ENCODE results near the gene SIN3A. TPM values are rescaled to one million over a fixed set of nuclear protein-coding genes. Genes with fewer than 3 reads are reported as not detected.

The SIN3A gene
- total and polyA plus RNA-seq, 2 donors (not counting 1 experiment from before 2014, with no cell fraction given), result 23.0 to 27.2 TPM

- no peak overlapping the region for H3K9ac ChIP-seq (ENCODE audit: insufficient read depth, low read length)
- H3K36me3 ChIP-seq (ENCODE audit: control insufficient read depth, insufficient read depth, low read length), result peaks cover 26% of the 10 kb centered on the region
- no peaks in the 10 kb centered on the region for H3K27me3 ChIP-seq (ENCODE audit: control insufficient read depth, insufficient read depth, low read length)
- H4K20me1 ChIP-seq (ENCODE audit: control insufficient read depth, extremely low read depth, insufficient read depth, low read length), result no peaks in the 10 kb centered on the region
- H3K79me2 ChIP-seq (ENCODE audit: control insufficient read depth, insufficient read depth, low read length), result peaks cover 8% of the 10 kb centered on the region
- no peak overlapping the region for H3K4me3 ChIP-seq (replicated peaks in 1 of 4; ENCODE audit: control extremely low read depth in 1 of 4, insufficient read depth in 1 of 4, low read depth in 3 of 4, low read length in 4 of 4)
- H3K9me3 ChIP-seq (ENCODE audit: control insufficient read depth, insufficient read depth, low read depth, low read length), result no peaks in the 10 kb centered on the region
- no peak for DNase-seq (ENCODE audit: low read depth in 2 of 2)
- H3K4me2 ChIP-seq (ENCODE audit: extremely low read depth, insufficient read depth, low read length), result no peak overlapping the region
- peaks cover 9% of the 10 kb centered on the region for H3K4me1 ChIP-seq (ENCODE audit: control insufficient read depth, extremely low read depth, insufficient read depth, low read length)
- TF ChIP-seq CTCF (conservative IDR thresholded peaks at IDR 0.05 in 1 of 2, IDR thresholded peaks at IDR 0.05 in 1 of 2; ENCODE audit: low read depth in 1 of 2, low read length in 2 of 2), result no peak
- TF ChIP-seq EZH2 (IDR thresholded peaks at IDR 0.05; ENCODE audit: low read length, missing control alignments), result no peak
- no peak overlapping the region for H2AFZ ChIP-seq (ENCODE audit: low read length)
- H3K27ac ChIP-seq (ENCODE audit: insufficient read depth, low read length), result no peak overlapping the region
These were observed 86.6 kb downstream of the SIN3A start for GRCh38 chr15:75364881-75365280.

- Histone ChIP-seq H3K4me2 (ENCODE audit: extremely low read depth, insufficient read depth, low read length) (no peak overlapping the region), H3K9me3 (ENCODE audit: control insufficient read depth, insufficient read depth, low read depth, low read length) (no peaks in the 10 kb centered on the region), H3K9ac (ENCODE audit: insufficient read depth, low read length) (no peak overlapping the region), H3K79me2 (ENCODE audit: control insufficient read depth, insufficient read depth, low read length) (peaks cover 3% of the 10 kb centered on the region), H4K20me1 (ENCODE audit: control insufficient read depth, extremely low read depth, insufficient read depth, low read length) (no peaks in the 10 kb centered on the region), H3K27me3 (ENCODE audit: control insufficient read depth, insufficient read depth, low read length) (no peaks in the 10 kb centered on the region), H3K4me1 (ENCODE audit: control insufficient read depth, extremely low read depth, insufficient read depth, low read length) (peaks cover under 1% of the 10 kb centered on the region), H2AFZ (ENCODE audit: low read length) (no peak overlapping the region), H3K36me3 (ENCODE audit: control insufficient read depth, insufficient read depth, low read length) (peaks cover 33% of the 10 kb centered on the region), H3K4me3 (replicated peaks in 1 of 4; ENCODE audit: control extremely low read depth in 1 of 4, insufficient read depth in 1 of 4, low read depth in 3 of 4, low read length in 4 of 4) (no peak overlapping the region), H3K27ac (ENCODE audit: insufficient read depth, low read length) (no peak overlapping the region)
- DNase-seq (ENCODE audit: low read depth in 2 of 2), result no peak
- TF ChIP-seq EZH2 (IDR thresholded peaks at IDR 0.05; ENCODE audit: low read length, missing control alignments), result no peak
- TF ChIP-seq CTCF (conservative IDR thresholded peaks at IDR 0.05 in 1 of 2, IDR thresholded peaks at IDR 0.05 in 1 of 2; ENCODE audit: low read depth in 1 of 2, low read length in 2 of 2), result no peak
These were observed 87.7 kb downstream of the SIN3A start for GRCh38 chr15:75363786-75364185.

- Histone ChIP-seq H3K36me3 (ENCODE audit: control insufficient read depth, insufficient read depth, low read length) (peaks cover 36% of the 10 kb centered on the region), H3K4me1 (ENCODE audit: control insufficient read depth, extremely low read depth, insufficient read depth, low read length) (no peaks in the 10 kb centered on the region), H3K9me3 (ENCODE audit: control insufficient read depth, insufficient read depth, low read depth, low read length) (no peaks in the 10 kb centered on the region), H3K27me3 (ENCODE audit: control insufficient read depth, insufficient read depth, low read length) (no peaks in the 10 kb centered on the region), H3K4me3 (replicated peaks in 1 of 4; ENCODE audit: control extremely low read depth in 1 of 4, insufficient read depth in 1 of 4, low read depth in 3 of 4, low read length in 4 of 4) (no peak overlapping the region), H3K27ac (ENCODE audit: insufficient read depth, low read length) (no peak overlapping the region), H3K9ac (ENCODE audit: insufficient read depth, low read length) (no peak overlapping the region), H2AFZ (ENCODE audit: low read length) (no peak overlapping the region), H4K20me1 (ENCODE audit: control insufficient read depth, extremely low read depth, insufficient read depth, low read length) (no peaks in the 10 kb centered on the region), H3K79me2 (ENCODE audit: control insufficient read depth, insufficient read depth, low read length) (peaks cover 3% of the 10 kb centered on the region), H3K4me2 (ENCODE audit: extremely low read depth, insufficient read depth, low read length) (no peak overlapping the region)
- TF ChIP-seq EZH2 (IDR thresholded peaks at IDR 0.05; ENCODE audit: low read length, missing control alignments) (no peak), CTCF (conservative IDR thresholded peaks at IDR 0.05 in 1 of 2, IDR thresholded peaks at IDR 0.05 in 1 of 2; ENCODE audit: low read depth in 1 of 2, low read length in 2 of 2) (no peak)
- DNase-seq (ENCODE audit: low read depth in 2 of 2), result no peak
These were observed 88.7 kb downstream of the SIN3A start for GRCh38 chr15:75362642-75363249.
